HG03064 (cell line): ENCODE measurements around the gene COL24A1.

Source experiments
- ATAC-seq: cut with Tn5 transposase; IDR thresholded peaks from one replicate; pipeline ENCODE4 v1.9.1; 2021; ENCODE audit warnings: low read depth; ENCODE audit not compliant: unreplicated experiment

Gene COL24A1

DNA sequence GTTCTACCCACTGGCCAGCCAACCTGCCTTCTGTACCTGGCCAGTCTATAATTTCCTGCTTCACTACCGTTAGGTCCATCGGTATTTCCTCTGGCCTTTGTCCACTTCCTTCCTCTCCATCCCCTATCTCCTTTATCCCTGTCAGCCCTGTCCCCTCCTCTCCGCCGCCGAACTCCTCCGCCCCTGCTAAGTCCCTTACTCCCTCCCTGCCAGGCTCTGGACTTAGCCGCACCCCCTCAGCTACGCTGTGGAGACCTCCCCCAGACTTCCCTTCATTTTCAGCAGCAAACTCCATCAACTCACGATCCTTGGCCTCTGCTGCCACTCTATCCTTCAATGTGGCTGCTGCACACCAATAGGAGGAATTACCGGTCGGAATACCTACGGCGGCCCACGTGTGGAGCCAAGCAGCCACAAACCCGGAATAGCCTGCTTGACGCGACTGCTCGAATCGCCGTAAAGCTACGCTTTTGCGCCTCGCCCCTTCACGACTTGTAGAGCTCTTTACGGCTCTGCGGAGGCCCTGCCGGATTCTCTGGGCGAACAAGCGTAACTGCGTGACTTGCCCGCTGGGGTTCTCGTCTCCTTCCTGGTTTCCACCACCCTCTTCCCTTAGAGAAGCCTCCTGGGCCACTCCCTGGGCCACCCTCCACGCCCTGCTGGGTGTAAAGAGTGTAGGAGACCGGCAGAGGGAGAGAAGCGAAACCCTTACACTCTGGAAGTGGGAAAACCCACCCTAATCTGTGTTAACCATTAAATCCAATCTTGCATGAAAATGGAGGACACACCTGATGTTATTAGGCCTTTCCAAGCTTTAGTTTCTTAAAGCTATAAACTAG lies 448.4 kb downstream of the COL24A1 start, which contains the start of gene ZNHIT6:
Gene ZNHIT6 (minus strand): TSS at position 444 of the 839 bp plus-strand sequence. CDS start 149 bp downstream, at position 295.
- peak; percentile 88 for ATAC-seq

- ATAC-seq, result peak; percentile 29
These were observed 449.1 kb downstream of the COL24A1 start for GRCh38 chr1:85707267-85707989.

DNA sequence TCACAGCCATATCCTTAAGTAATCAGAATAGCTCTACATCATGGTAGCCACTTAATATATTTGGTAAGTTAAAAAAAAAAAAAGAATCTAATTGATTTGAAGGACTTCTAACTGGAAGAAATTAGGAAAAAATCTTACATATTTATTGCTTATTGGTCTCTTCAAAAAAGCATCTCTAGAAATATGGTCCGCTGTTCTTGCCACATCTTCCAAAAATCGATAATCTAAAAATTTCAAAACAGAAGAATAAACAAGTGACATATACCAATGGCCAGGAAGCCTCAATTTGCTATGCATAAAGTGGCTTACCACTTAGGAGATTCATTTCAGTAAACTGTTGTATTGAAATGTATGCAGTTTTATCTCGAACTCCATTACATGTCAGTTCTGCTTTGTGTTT lies 450.6 kb downstream of the COL24A1 start:
- ATAC-seq, result no peak

DNA sequence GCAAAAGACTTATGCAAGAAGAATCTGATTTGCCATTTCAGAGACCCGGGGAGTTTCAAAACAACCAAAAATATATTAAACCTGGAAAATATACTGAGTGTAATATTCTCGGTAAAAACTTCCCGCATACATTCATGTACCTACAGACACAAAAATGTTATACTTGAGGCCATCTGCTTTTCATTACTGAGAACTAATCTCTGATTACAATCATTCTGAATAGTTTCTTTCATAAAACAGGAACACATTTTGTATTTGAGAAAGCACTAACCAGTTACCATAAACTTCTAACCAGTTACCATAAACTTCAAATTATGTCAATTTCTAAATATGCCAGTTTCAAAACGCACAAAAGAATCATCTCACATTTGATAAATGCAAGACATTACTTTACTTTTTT lies 456.1 kb downstream of the COL24A1 start:
- no peak for ATAC-seq

GRCh38 chr1:85697895-85698294 lies 458.7 kb downstream of the COL24A1 start:
- no peak for ATAC-seq

DNA sequence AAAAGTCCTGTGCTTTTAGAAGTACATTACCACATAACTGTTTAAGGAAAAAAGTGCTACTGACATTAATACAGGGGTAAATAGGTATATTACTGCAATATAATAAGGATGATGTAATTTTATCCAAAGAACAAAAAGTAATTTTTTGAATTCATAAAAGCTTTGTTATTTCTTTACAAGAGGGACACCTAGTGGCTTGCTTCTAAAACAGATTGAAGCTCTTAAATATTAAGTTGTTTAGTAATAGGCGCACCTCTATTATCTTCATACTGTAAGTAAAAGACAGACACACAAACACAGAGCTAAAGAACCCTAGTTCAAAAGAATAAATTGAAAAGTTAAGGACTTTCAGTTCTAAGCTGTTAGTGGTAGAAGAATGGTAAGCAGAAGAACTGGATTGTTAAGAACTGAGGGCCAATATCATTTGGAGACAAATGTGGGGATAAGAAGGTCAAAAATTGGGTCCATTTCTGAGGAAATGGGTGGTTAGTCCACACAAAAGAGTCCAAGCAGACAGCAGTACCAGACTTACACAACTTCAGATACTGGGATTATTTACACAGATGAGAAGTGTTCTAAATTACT lies 463.8 kb downstream of the COL24A1 start:
- no peak for ATAC-seq

GRCh38 chr1:85689775-85690404 lies 466.7 kb downstream of the COL24A1 start:
- ATAC-seq, result no peak

DNA sequence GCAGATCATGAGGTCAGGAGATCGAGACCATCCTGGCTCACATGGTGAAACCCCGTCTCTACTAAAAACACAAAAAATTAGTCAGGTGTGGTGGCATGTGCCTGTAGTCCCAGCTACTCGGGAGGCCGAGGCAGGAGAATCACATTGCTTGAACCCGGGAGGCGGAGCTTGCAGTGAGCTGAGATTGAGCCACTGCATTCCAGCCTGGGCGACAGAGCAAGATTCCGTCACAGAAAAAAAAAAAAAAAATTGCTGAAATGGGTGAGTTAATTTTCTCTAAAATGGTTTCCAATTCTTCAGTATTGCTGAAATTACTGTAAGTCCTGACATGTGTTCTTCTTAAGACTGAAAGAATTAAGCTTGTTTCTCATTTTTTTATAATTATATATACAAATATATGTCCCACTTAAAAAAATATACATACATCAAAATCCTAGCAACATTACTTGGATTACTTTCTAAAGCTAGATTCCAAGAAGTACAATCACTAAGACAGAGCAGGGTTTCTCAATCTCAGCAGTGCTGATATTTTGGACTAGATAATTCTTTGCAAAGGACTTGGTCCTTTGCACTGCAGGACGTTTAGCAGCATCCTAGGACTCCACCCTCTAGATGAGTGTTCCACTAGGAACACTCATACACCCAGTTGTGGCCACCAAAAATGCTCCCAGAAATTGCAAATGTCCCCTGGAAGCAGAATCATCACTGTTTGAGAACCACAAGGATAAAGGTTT lies 473.1 kb downstream of the COL24A1 start:
- no peak for ATAC-seq

DNA sequence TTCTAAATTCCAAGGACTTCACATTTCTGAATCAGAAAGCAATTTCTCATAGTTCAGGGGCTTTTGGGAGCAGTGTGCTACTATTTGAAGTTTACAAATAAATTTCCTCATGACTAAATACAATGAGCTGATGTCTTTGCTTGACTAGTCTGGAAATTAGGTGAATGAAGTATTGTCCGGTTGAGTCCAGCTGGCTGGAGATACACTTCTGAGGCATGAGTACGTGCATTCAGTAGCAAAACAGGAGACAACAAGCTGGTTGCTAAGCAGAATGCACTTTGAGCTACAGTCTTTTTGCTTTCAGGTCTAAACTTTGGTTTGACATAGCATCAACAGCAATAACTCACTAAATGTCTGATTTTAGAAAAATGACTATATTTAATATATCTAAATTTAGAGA lies 475.5 kb downstream of the COL24A1 start:
- no peak for ATAC-seq
